IMR-90 (cell line): ENCODE measurements around the gene FAS. TPM values are rescaled to one million over a fixed set of nuclear protein-coding genes. Genes with fewer than 3 reads are reported as not detected.

Experiments used
- ATAC-seq: fragments of 200-7000 bp; cut with Tn5 transposase; 2 replicates; pipeline ENCODE4 v1.9.1; 2020; ENCODE audit warnings: low read depth, mild to moderate bottlenecking, moderate library complexity
- BruUV-seq: library from RNA; stranded (reverse); fragments of 400-500 nt; replicated peaks from 2 replicates; lab custom pipeline; 2021; lab: Mats Ljungman, UMichigan
- CTCF ChIA-PET: fragments of 300-600 bp; formaldehyde crosslinking; extraction: SDS; loops from one replicate; lab custom pipeline; 2021; ENCODE audit warnings: antibody characterized with exemption; lab: Yijun Ruan, JAX
- POLR2A ChIA-PET: fragments of 300-600 bp; sonication (Branson Sonifier 250); formaldehyde crosslinking; loops from one replicate; lab custom pipeline; 2022; ENCODE audit warnings: antibody characterized with exemption; ENCODE audit not compliant: unreplicated experiment; lab: Charles Lee
- DNase-seq: peaks from one replicate; pipeline ENCODE4 v3.0.0; 2013
- H2AFZ ChIP-seq: replicated peaks from 2 replicates; pipeline ENCODE3; 2013; ENCODE audit warnings: low read length, mild to moderate bottlenecking; ENCODE audit not compliant: poor library complexity
- H2AK5ac ChIP-seq: 2 replicates; pipeline ENCODE4 v1.6.1; 2013; ENCODE audit warnings: low read depth, low read length, inconsistent platforms
- H2AK9ac ChIP-seq: replicated peaks from 2 replicates; pipeline ENCODE3; 2013; ENCODE audit warnings: mild to moderate bottlenecking, low read depth, low read length, moderate library complexity; ENCODE audit not compliant: poor library complexity
- H2BK120ac ChIP-seq: 2 replicates; pipeline ENCODE4 v1.6.1; 2013; ENCODE audit warnings: low read depth, low read length, inconsistent platforms
- H2BK15ac ChIP-seq: 3 replicates; pipeline ENCODE4 v1.6.1; 2013; ENCODE audit warnings: low read depth, low read length, inconsistent platforms
- H2BK20ac ChIP-seq: 2 replicates; pipeline ENCODE4 v1.6.1; 2013; ENCODE audit warnings: low read depth, mild to moderate bottlenecking, inconsistent platforms, low read length, moderate library complexity
- H2BK5ac ChIP-seq: 2 replicates; pipeline ENCODE4 v1.6.1; 2013; ENCODE audit warnings: mild to moderate bottlenecking, low read depth, low read length, inconsistent platforms; ENCODE audit not compliant: poor library complexity, severe bottlenecking
- H3K14ac ChIP-seq: replicated peaks from 2 replicates; pipeline ENCODE4 v1.6.1; 2013; ENCODE audit warnings: low read depth, low read length, inconsistent platforms
- H3K18ac ChIP-seq: 2 replicates; pipeline ENCODE4 v1.6.1; 2013; ENCODE audit warnings: low read depth, low read length, control low read depth
- H3K23ac ChIP-seq: 2 replicates; pipeline ENCODE4 v1.6.1; 2013; ENCODE audit warnings: low read depth, low read length, inconsistent platforms
- H3K27ac ChIP-seq: 2 replicates; pipeline ENCODE4 v1.5.1; 2013; ENCODE audit warnings: mild to moderate bottlenecking, control low read depth, low read length; ENCODE audit not compliant: insufficient read depth
- H3K27me3 ChIP-seq: 2 replicates; pipeline ENCODE4 v1.6.1; 2013; ENCODE audit warnings: low read length; ENCODE audit not compliant: control insufficient read depth, insufficient read depth
- H3K36me3 ChIP-seq: 2 replicates; pipeline ENCODE4 v1.6.1; 2013; ENCODE audit warnings: low read length, mixed read lengths; ENCODE audit not compliant: control insufficient read depth, insufficient read depth
- H3K4ac ChIP-seq: 2 replicates; pipeline ENCODE4 v1.6.1; 2013; ENCODE audit warnings: low read depth, low read length, inconsistent platforms
- H3K4me1 ChIP-seq: 2 replicates; pipeline ENCODE4 v1.6.1; 2013; ENCODE audit warnings: low read length, mixed read lengths; ENCODE audit not compliant: control insufficient read depth, insufficient read depth
- H3K4me2 ChIP-seq: 2 replicates; pipeline ENCODE4 v1.6.1; 2013; ENCODE audit warnings: low read depth, mild to moderate bottlenecking, control low read depth, low read length, moderate library complexity
- H3K4me3 ChIP-seq: 2 replicates; pipeline ENCODE4 v1.5.1; 2013; ENCODE audit warnings: low read depth, mild to moderate bottlenecking, control low read depth, low read length, moderate library complexity; ENCODE audit not compliant: insufficient read depth
- H3K56ac ChIP-seq: 2 replicates; pipeline ENCODE4 v1.6.1; 2013; ENCODE audit warnings: low read length, inconsistent platforms; ENCODE audit not compliant: insufficient read depth; ENCODE audit errors: extremely low read depth
- H3K79me1 ChIP-seq, 2 experiments: 2 replicates each; pipeline ENCODE4 v1.6.1; 2013; ENCODE audit warnings: low read length in 2 of 2, inconsistent platforms in 1 of 2, low read depth in 1 of 2
- H3K9ac ChIP-seq: 2 replicates; pipeline ENCODE4 v1.6.1; 2013; ENCODE audit warnings: low read depth, low read length, control low read depth
- H3K9me1 ChIP-seq: 2 replicates; pipeline ENCODE4 v1.6.1; 2013; ENCODE audit warnings: low read length, inconsistent platforms; ENCODE audit not compliant: insufficient read depth
- H3K9me3 ChIP-seq: 2 replicates; pipeline ENCODE4 v1.6.1; 2013; ENCODE audit warnings: low read length; ENCODE audit not compliant: control insufficient read depth, insufficient read depth
- H4K20me1 ChIP-seq: 2 replicates; pipeline ENCODE4 v1.6.1; 2013; ENCODE audit warnings: low read length, inconsistent platforms; ENCODE audit not compliant: insufficient read depth
- H4K5ac ChIP-seq: 2 replicates; pipeline ENCODE4 v1.6.1; 2013; ENCODE audit warnings: mild to moderate bottlenecking, low read depth, low read length, control low read depth
- H4K8ac ChIP-seq, 2 experiments: 2 replicates each; pipeline ENCODE4 v1.6.1; 2013; ENCODE audit warnings: low read depth in 2 of 2, low read length in 2 of 2, control low read depth in 1 of 2, inconsistent platforms in 1 of 2
- H4K91ac ChIP-seq: 2 replicates; pipeline ENCODE4 v1.6.1; 2013; ENCODE audit warnings: low read depth, low read length, inconsistent platforms; ENCODE audit not compliant: insufficient read depth
- BHLHE40 ChIP-seq: fragments of 150-350 bp; IDR thresholded peaks from 2 replicates; pipeline ENCODE4 v1.6.1; 2016; ENCODE audit warnings: mild to moderate bottlenecking, low read depth, low read length
- CEBPB ChIP-seq: IDR thresholded peaks from 2 replicates; pipeline ENCODE4 v1.6.1; 2012; ENCODE audit warnings: low read depth, low read length, improper control_type of control experiment
- CHD1 ChIP-seq: IDR thresholded peaks from 2 replicates; pipeline ENCODE4 v1.6.1; 2012; ENCODE audit warnings: low read depth, low read length, improper control_type of control experiment
- CTCF ChIP-seq: conservative IDR thresholded peaks from 2 replicates; pipeline ENCODE4 v1.5.1; 2012; ENCODE audit warnings: mild to moderate bottlenecking, low read depth, low read length, improper control_type of control experiment
- ELK1 ChIP-seq: fragments of 150-350 bp; IDR thresholded peaks from 2 replicates; pipeline ENCODE4 v1.6.1; 2016; ENCODE audit warnings: low read depth, mild to moderate bottlenecking, low read length, moderate library complexity, borderline replicate concordance
- FOS ChIP-seq: fragments of 150-350 bp; IDR thresholded peaks from 2 replicates; pipeline ENCODE4 v1.6.1; 2016; ENCODE audit warnings: low read depth, low read length
- MAZ ChIP-seq: IDR thresholded peaks from 2 replicates; pipeline ENCODE4 v1.6.1; 2012; ENCODE audit warnings: low read depth, mild to moderate bottlenecking, low read length, improper control_type of control experiment, moderate library complexity, borderline replicate concordance
- MXI1 ChIP-seq: IDR thresholded peaks from 2 replicates; pipeline ENCODE4 v1.6.1; 2012; ENCODE audit warnings: low read depth, mild to moderate bottlenecking, low read length, moderate library complexity, borderline replicate concordance
- NFE2L2 ChIP-seq: fragments of 150-350 bp; IDR thresholded peaks from 2 replicates; pipeline ENCODE4 v1.6.1; 2016; ENCODE audit warnings: low read depth, mild to moderate bottlenecking, low read length
- POLR2A ChIP-seq: IDR thresholded peaks from 2 replicates; pipeline ENCODE4 v1.6.1; 2012; ENCODE audit warnings: mild to moderate bottlenecking, low read depth, low read length
- RAD21 ChIP-seq: IDR thresholded peaks from 2 replicates; pipeline ENCODE4 v1.6.1; 2012; ENCODE audit warnings: low read length, improper control_type of control experiment
- RCOR1 ChIP-seq: IDR thresholded peaks from 2 replicates; pipeline ENCODE4 v1.6.1; 2012; ENCODE audit warnings: mild to moderate bottlenecking, low read length, improper control_type of control experiment; ENCODE audit not compliant: insufficient replicate concordance
- RFX5 ChIP-seq: IDR thresholded peaks from 2 replicates; pipeline ENCODE4 v1.8.0; 2012; ENCODE audit warnings: low read depth, mild to moderate bottlenecking, low read length, moderate library complexity
- SMC3 ChIP-seq: fragments of 150-350 bp; IDR thresholded peaks from 2 replicates; pipeline ENCODE4 v1.6.1; 2016; ENCODE audit warnings: low read depth, mild to moderate bottlenecking, antibody characterized with exemption, low read length, moderate library complexity
- USF2 ChIP-seq: fragments of 150-350 bp; IDR thresholded peaks from 2 replicates; pipeline ENCODE4 v1.6.1; 2017; ENCODE audit warnings: mild to moderate bottlenecking, antibody characterized with exemption, low read length, low read depth
- WGBS, 2 experiments: methylation state at CpG; one replicate each; pipeline versions ENCODE4 v1.1.5 to v1.1.7; 2013; ENCODE audit warnings: missing lambda C conversion rate in 2 of 2; ENCODE audit not compliant: insufficient read length in 1 of 2; ENCODE audit errors: extremely low coverage in 2 of 2; 5-methylcytosine and 5-hydroxymethylcytosine counted together
- dilution Hi-C: fragments of 300-500 bp; cut with HindIII; formaldehyde crosslinking; loops from one replicate; pipeline ENCODE4 v1.14.3; 2018; ENCODE audit warnings: low sequenced_read_pairs; ENCODE audit not compliant: unreplicated experiment
- in situ Hi-C: fragments of 300-500 bp; cut with MboI; formaldehyde crosslinking; loops from 3 replicates; pipeline ENCODE4 v1.14.3; 2019; ENCODE audit warnings: low sequenced_read_pairs, inconsistent platforms, mixed read lengths
- intact Hi-C: fragments of 100-400 bp; cut with micrococcal nuclease; formaldehyde crosslinking; loops from 2 replicates; pipeline ENCODE4 v1.10.0; 2022
- polyA plus RNA-seq, 3 experiments: library from polyadenylated mRNA; depleted of rRNA; stranded (reverse); fragments of >200 nt; gene quantifications; 2 replicates each; pipeline ENCODE4 v1.2.3, GENCODE V29; 2012; ENCODE audit warnings: low replicate concordance in 1 of 3
- total RNA-seq: library from RNA; depleted of rRNA; stranded (reverse); fragments of >200 nt; gene quantifications from 2 replicates; pipeline ENCODE4 v1.2.3, GENCODE V29; 2012

The FAS gene
- total and polyA plus RNA-seq, 2 of the 4 experiments (the other 2 are of a cell fraction): 34.3 to 53.8 TPM

GRCh38 chr10:88944813-88945212, 45.8 kb upstream of the FAS start:
- DNase-seq: no peak
- Histone ChIP-seq H3K4me1 (peaks cover 5% of the 10 kb centered on the region), H3K9me3 (no peaks in the 10 kb centered on the region), H3K4me3 (no peak overlapping the region), H4K91ac (no peak overlapping the region), H2AFZ (no peak overlapping the region), H3K36me3 (peaks cover 49% of the 10 kb centered on the region), H4K5ac (no peak overlapping the region), H3K79me1 (peaks cover 16 to 51% of the 10 kb centered on the region in 2 experiments; a peak in 3 of 4 replicates), H2BK15ac (no peak overlapping the region), H3K27me3 (no peaks in the 10 kb centered on the region), H2AK5ac (no peak overlapping the region), H3K56ac (no peak overlapping the region), H3K23ac (no peak overlapping the region; the same call in 1 of the 2 replicates), H3K4ac (no peak overlapping the region), H2BK120ac (no peak overlapping the region), H3K9ac (no peak overlapping the region; the same call in 1 of the 2 replicates), H3K4me2 (no peak overlapping the region), H3K14ac (no peak overlapping the region), H4K8ac (no peak overlapping the region), H2BK5ac (no peak overlapping the region), H3K9me1 (peaks cover 10% of the 10 kb centered on the region), H2AK9ac (no peak overlapping the region), H3K27ac (no peak overlapping the region), H4K20me1 (peaks cover 52% of the 10 kb centered on the region), H3K18ac (no peak overlapping the region), H2BK20ac (no peak overlapping the region)
- ChIA-PET POLR2A (interaction anchor here (1.3 kb wide), 1 partner anchor 45 kb away, joined by 7 read pairs; the partner anchor contains the start of gene FAS), CTCF (interaction anchor here (0.6 to 1.0 kb wide), 4 partner anchors 38 to 134 kb away, joined by 4 to 5 read pairs (median 4); no protein-coding TSS in a partner anchor)
- BruUV-seq: no TSS peak
- intact Hi-C loops: no loop called here
- no peak for ATAC-seq
- in situ Hi-C loops: loop anchor here (5.0 kb wide), 2 partner anchors 37 to 267 kb away; no protein-coding TSS in a partner anchor
- WGBS, 2 experiments: no CpG with 5 or more reads among the region's 3 CpGs
- no peak for TF ChIP-seq MXI1
- TF ChIP-seq CEBPB: no peak
- TF ChIP-seq MAZ: no peak
- no peak for TF ChIP-seq BHLHE40
- TF ChIP-seq ELK1: no peak
- TF ChIP-seq USF2: no peak
- TF ChIP-seq RFX5: no peak
- TF ChIP-seq CHD1: no peak
- no peak for TF ChIP-seq RAD21
- no peak for TF ChIP-seq RCOR1
- no peak for TF ChIP-seq SMC3
- no peak for TF ChIP-seq NFE2L2
- TF ChIP-seq FOS: no peak
- TF ChIP-seq CTCF: no peak
- no peak for TF ChIP-seq POLR2A
- dilution Hi-C loops: no loop called here
